NB4 (cell line): Measurements from ENCODE around the gene DNAJC15.

Experiments
- DNase-seq: peaks from one replicate; pipeline ENCODE4 v3.0.0; 2010; ENCODE audit warnings: low read depth
- H3K4me3 ChIP-seq: one replicate; pipeline ENCODE4 v1.5.1; 2011; ENCODE audit warnings: mild to moderate bottlenecking, low read depth, low read length, moderate library complexity
- CTCF ChIP-seq: IDR thresholded peaks from one replicate; pipeline ENCODE4 v1.5.1; 2012; ENCODE audit warnings: low read depth, low read length
- MAX ChIP-seq: IDR thresholded peaks from 2 replicates; pipeline ENCODE4 v1.6.1; 2011; ENCODE audit warnings: low read depth, low read length
- MYC ChIP-seq: IDR thresholded peaks from 2 replicates; pipeline ENCODE4 v1.6.1; 2011; ENCODE audit warnings: low read depth, low read length
- POLR2A ChIP-seq: IDR thresholded peaks from 2 replicates; pipeline ENCODE4 v1.6.1; 2011; ENCODE audit warnings: mild to moderate bottlenecking; ENCODE audit not compliant: insufficient read length; ENCODE audit errors: extremely low read depth

DNAJC15 gene

GRCh38 chr13:43143591-43143990 lies 120.2 kb downstream of the DNAJC15 start:
- no peak for TF ChIP-seq MYC
- no peak overlapping the region for H3K4me3 ChIP-seq
- no peak for DNase-seq

- TF ChIP-seq POLR2A (no peak), MYC (no peak), CTCF (no peak), MAX (no peak)
- DNase-seq: no peak
- no peak overlapping the region for H3K4me3 ChIP-seq
These were observed 122.3 kb downstream of the DNAJC15 start for GRCh38 chr13:43145534-43146196.

- H3K4me3 ChIP-seq: no peak overlapping the region
- TF ChIP-seq POLR2A: no peak
- TF ChIP-seq CTCF: no peak
- no peak for TF ChIP-seq MYC
- TF ChIP-seq MAX: no peak
- DNase-seq: no peak
These were observed 123.0 kb downstream of the DNAJC15 start for GRCh38 chr13:43146400-43146799.

GRCh38 chr13:43150369-43151207 lies 127.2 kb downstream of the DNAJC15 start:
- no peak for DNase-seq
- no peak overlapping the region for H3K4me3 ChIP-seq
- TF ChIP-seq POLR2A (no peak), MAX (no peak), CTCF (no peak), MYC (no peak)

GRCh38 chr13:43153436-43154090 lies 130.2 kb downstream of the DNAJC15 start:
- H3K4me3 ChIP-seq: no peak overlapping the region
- TF ChIP-seq POLR2A: no peak
- no peak for TF ChIP-seq MYC
- TF ChIP-seq MAX: no peak
- no peak for TF ChIP-seq CTCF
- DNase-seq: no peak

GRCh38 chr13:43154156-43154651 lies 130.8 kb downstream of the DNAJC15 start:
- TF ChIP-seq MAX (no peak), POLR2A (no peak), CTCF (no peak), MYC (no peak)
- no peak for DNase-seq
- H3K4me3 ChIP-seq: no peak overlapping the region
